Thymus (tissue), 11 donors: ENCODE data around the gene YIPF6. TPM values are rescaled to one million over a fixed set of nuclear protein-coding genes. Genes with fewer than 3 reads are reported as not detected.
A peak's percentile ranks its signal among the peaks of the same experiment; 100 is the strongest.
"Not testable (repeated sequence)": the region's sequence is repeated elsewhere in the genome, so short reads cannot be mapped to it uniquely, and the experiment has no call there.

Experiments used
- DNase-seq, 9 donors: peaks; one replicate each; pipeline ENCODE4 v3.0.0-alpha.2; 2013; ENCODE audit warnings: low spot score in 9 of 9, low read depth in 6 of 9, missing footprints in 1 of 9
- H3K27ac ChIP-seq, 2 donors: one replicate each; pipeline ENCODE4 v1.5.1; 2013; ENCODE audit warnings: control low read depth in 1 of 2, low read depth in 1 of 2, low read length in 1 of 2, mild to moderate bottlenecking in 1 of 2, moderate library complexity in 1 of 2
- H3K27me3 ChIP-seq, 2 donors: one replicate each; pipeline ENCODE4 v1.5.1; 2013; ENCODE audit warnings: low read length in 1 of 2; ENCODE audit not compliant: control insufficient read depth in 2 of 2, insufficient read depth in 1 of 2
- H3K36me3 ChIP-seq, 2 donors: one replicate each; pipeline ENCODE4 v1.5.1; 2013; ENCODE audit warnings: low read length in 1 of 2, mild to moderate bottlenecking in 1 of 2, moderate library complexity in 1 of 2; ENCODE audit not compliant: control insufficient read depth in 2 of 2, insufficient read depth in 2 of 2
- H3K4me1 ChIP-seq, 2 donors: one replicate each; pipeline ENCODE4 v1.5.1; 2013; ENCODE audit warnings: low read length in 2 of 2; ENCODE audit not compliant: control insufficient read depth in 2 of 2, insufficient read depth in 2 of 2
- H3K4me3 ChIP-seq, 2 donors: one replicate each; pipeline ENCODE4 v1.5.1; 2013; ENCODE audit warnings: low read length in 2 of 2, control low read depth in 1 of 2, mild to moderate bottlenecking in 1 of 2
- H3K9me3 ChIP-seq, 2 donors: one replicate each; pipeline ENCODE4 v1.5.1; 2013; ENCODE audit warnings: low read length in 1 of 2, mild to moderate bottlenecking in 1 of 2; ENCODE audit not compliant: control insufficient read depth in 2 of 2, insufficient read depth in 1 of 2
- WGBS: extraction: QIAGEN DNeasy Blood & Tissue Kit; methylation state at CpG from one replicate; pipeline ENCODE4 v1.1.7; 2013; 5-methylcytosine and 5-hydroxymethylcytosine counted together
- polyA plus RNA-seq: library from polyadenylated mRNA; stranded (reverse); fragments of 200-250 nt; gene quantifications from one replicate; pipeline ENCODE4 v1.2.3, GENCODE V29; 2013
- total RNA-seq: library from RNA; stranded (reverse); fragments of 120-200 nt; gene quantifications from one replicate; pipeline ENCODE4 v1.2.4, GENCODE V29; 2013
- donor health status: healthy.

The YIPF6 gene
- total and polyA plus RNA-seq, 2 donors, result 7.3 to 13.4 TPM

DNA sequence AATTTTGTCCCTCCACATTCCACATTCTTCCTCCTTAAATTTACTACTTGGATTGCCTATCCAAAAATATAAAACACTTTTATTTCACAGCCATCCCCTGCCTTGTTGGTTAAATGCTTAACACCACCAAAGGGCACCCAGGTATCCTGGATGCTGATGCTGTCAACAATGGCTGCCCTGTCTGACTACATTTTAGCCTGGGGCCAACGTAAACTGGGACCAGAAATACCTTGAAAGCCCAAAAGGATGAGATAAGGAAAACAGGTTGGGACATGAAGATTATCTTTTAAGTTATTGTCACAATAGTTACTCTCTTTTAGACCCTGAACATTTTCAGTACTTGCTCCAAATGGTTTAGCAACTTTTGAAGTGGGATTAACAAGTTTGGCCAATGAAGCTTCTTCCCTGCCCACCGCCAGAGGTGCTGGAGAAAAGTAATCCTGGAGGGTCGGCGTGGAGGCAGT, 775 bp upstream of the YIPF6 start:
- DNase-seq, result peak in 3 of 9 donors; percentile 8 to 15 (median 13)
- WGBS, result under 1% methylated on average over 4 of the region's 4 CpGs
- Histone ChIP-seq H3K27ac (peak overlapping the region; percentile 73 to 84), H3K4me1 (no peaks in the 10 kb centered on the region), H3K4me3 (peak overlapping the region; percentile 71 to 76), H3K36me3 (no peaks in the 10 kb centered on the region), H3K27me3 (no peaks in the 10 kb centered on the region), H3K9me3 (no peaks in the 10 kb centered on the region)

DNA sequence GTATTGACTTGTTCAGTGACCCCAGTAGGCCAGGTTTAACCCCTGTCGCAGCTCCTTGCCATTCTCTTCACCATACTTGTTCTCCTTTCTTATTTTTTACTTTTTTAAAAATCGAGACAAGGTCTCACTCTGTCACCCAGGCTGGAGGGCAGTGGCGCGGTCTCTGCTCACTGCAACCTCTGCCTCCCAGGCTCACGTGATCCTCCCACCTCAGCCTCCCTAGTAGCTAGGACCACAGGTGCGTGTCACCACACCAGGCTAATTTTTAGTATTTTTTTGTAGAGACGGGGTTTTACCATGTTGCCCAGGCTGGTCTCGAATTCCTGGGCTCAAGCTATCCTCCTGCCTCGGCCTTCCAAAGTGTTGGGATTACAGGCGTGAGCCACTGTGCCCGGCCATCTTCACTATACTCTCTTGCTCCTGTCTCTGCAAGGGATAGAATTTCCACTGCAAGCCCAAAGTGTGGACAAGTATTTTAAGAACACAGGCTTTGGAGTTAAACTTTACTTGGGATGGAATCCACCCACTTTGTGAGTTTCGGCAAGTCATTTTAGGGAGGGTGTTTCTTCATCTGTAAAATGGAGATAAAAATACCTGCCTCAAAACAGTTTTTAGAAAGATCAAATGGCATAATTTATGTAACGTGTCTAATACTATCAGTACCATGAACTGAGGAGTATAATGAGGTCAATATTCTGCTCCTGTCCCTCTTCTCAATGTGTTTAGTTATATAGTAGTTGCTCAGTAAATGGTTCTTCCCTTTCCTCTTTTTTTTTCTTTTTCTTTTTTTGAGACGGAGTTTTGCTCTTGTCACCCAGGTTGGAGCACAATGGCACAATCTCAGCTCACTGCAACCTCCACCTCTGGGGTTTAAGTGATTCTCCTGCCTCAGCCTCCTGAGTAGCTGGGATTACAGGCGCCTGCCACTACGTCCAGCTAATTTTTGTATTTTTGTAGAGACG, 973 bp downstream of the YIPF6 start:
- WGBS, result 82% methylated on average over 17 of the region's 17 CpGs
- no peaks in the 10 kb centered on the region for H3K9me3 ChIP-seq

DNA sequence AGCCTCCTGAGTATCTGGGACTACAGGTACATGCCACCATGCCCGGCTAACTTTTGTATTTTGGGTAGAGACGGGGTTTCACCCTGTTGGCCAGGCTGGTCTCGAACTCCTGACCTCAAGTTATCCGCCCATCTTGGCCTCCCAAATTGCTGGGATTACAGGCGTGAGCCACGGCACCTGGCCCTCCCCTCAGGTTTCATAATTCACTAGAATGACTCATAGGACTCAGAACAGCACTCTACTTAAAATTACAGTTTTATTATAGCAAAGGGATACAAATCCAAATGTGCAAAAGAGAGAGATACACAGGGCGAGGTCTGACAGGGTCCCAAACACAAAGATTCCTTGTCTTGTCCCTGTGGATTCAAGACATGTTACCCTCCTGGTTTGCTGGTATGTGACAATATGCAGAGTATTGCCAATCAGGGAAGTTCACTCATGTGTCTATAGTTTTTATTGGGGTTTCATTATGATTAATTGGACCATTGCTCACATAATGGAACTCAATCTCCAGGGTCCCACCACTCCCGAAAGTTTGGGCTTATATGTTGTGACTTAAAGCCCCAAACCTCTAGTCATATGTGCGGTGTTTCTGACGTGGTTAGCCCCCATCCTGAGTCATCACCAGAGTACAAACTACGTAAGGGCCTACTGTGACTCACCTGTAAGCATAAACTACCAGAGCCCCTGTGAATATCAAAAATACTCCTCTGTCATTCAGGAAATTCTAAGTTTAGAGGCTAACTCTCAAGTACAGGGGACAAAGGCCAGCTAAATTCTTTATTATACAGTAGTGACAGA, 5.2 kb downstream of the YIPF6 start:
- 93% methylated on average over 11 of the region's 11 CpGs for WGBS
- Histone ChIP-seq H3K36me3 (peaks cover 0 to 3% of the 10 kb centered on the region in 2 donors), H3K4me1 (no peaks in the 10 kb centered on the region), H3K27me3 (no peaks in the 10 kb centered on the region), H3K27ac (no peak overlapping the region), H3K9me3 (no peaks in the 10 kb centered on the region), H3K4me3 (no peak overlapping the region)
- DNase-seq, result no peak

More for the DNA sequence above, 973 bp downstream of the YIPF6 start:
- no peaks in the 10 kb centered on the region for H3K36me3 ChIP-seq
- no peaks in the 10 kb centered on the region for H3K27me3 ChIP-seq
- H3K4me1 ChIP-seq, result no peaks in the 10 kb centered on the region
- peak overlapping the region; percentile 71 to 76 for H3K4me3 ChIP-seq
- H3K27ac ChIP-seq, result no peak overlapping the region
- DNase-seq, result no peak

DNA sequence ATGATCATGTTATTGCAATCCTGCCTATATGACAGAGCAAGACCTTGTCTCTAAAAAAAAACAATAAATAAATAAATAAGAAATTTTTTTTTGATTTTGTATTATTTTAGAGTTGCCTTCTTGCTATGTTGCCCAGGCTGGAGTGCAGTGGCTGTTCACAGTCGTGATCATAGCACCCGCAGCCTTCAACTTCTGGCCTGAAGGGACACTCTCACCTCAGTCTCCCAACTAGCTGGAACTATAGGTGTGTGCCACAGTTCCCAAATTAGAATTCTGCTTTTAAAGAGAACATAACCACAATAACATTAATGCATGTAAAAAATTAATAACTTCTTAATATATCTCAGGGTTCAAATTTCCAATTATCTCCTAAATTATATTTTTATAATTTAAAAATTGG, 7.8 kb downstream of the YIPF6 start:
- Histone ChIP-seq H3K9me3 (no peaks in the 10 kb centered on the region), H3K27me3 (no peaks in the 10 kb centered on the region), H3K36me3 (peaks cover 0 to 3% of the 10 kb centered on the region in 2 donors), H3K4me1 (no peaks in the 10 kb centered on the region), H3K27ac (no peak overlapping the region), H3K4me3 (no peak overlapping the region)
- 100% methylated on average over 2 of the region's 2 CpGs for WGBS
- DNase-seq, result no peak

DNA sequence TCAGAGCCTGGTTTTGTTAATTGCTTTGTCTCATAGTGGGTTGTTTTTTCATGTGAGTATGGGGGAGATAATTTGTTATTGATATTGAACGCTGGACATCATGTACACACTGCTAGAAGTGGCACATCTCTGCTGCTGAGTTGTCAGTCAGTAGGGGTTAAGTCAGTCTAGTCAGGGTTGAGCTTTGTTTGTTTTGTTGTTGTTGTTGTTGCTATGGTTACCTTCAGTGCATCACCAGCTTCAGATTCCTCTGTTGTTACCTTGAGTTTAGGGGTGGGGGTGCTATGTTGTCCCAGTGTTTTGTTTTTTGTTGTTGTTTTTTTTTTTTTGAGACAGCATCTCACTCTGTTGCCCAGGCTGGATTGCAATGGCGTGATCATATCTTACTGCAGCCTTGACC, 9.9 kb downstream of the YIPF6 start:
- H3K9me3 ChIP-seq, result no peaks in the 10 kb centered on the region
- no peak overlapping the region for H3K27ac ChIP-seq
- 99% methylated on average over 2 of the region's 2 CpGs for WGBS

DNA sequence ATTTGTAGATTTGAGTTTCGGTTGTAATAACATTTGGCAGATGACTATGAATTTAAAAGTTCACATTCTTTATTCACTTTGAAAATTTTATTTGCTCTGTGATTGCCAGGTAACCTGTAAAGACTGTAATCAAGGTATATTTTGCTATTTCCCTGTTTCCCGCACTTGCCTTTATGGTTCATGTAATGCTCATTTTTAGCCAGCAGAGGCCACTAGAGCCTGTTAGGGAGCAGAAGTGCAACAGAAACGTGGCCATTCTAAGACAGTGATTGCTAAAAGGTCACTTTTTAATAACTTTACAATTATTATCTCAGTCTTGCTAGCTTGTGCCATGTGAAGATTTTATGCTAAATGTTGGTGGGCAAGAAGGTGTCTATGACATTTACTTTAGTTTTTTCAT, 12.4 kb downstream of the YIPF6 start:
- Histone ChIP-seq H3K27me3 (no peaks in the 10 kb centered on the region), H3K4me3 (no peak overlapping the region), H3K9me3 (no peaks in the 10 kb centered on the region), H3K36me3 (peaks cover 0 to 7% of the 10 kb centered on the region in 2 donors), H3K27ac (no peak overlapping the region), H3K4me1 (no peaks in the 10 kb centered on the region)
- DNase-seq, result peak in 4 of 9 donors; percentile 13 to 59 (median 35)
- 63% methylated on average over 3 of the region's 3 CpGs for WGBS

More for the DNA sequence above, 9.9 kb downstream of the YIPF6 start:
- Histone ChIP-seq H3K4me1 (no peaks in the 10 kb centered on the region), H3K27me3 (no peaks in the 10 kb centered on the region), H3K4me3 (no peak overlapping the region), H3K36me3 (peaks cover 0 to 3% of the 10 kb centered on the region in 2 donors)
- no peak for DNase-seq

DNA sequence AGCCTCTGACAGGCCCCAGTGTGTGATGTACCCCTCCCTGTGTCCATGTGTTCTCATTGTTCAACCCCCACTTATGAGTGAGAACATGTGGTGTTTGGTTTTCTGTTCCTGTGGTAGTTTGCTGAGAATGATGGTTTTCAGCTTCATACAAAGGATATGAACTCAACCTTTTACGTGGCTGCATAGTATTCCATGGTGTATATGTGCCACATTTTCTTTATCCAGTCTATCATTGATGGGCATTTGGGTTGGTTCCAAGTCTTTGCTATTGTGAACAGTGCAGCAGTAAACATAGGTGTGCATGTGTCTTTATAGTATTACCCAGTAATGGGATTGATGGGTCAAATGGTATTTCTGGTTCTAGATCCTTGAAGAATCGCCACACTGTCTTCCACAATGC, 25.8 kb downstream of the YIPF6 start:
- WGBS, result 100% methylated on average over 2 of the region's 2 CpGs

DNA sequence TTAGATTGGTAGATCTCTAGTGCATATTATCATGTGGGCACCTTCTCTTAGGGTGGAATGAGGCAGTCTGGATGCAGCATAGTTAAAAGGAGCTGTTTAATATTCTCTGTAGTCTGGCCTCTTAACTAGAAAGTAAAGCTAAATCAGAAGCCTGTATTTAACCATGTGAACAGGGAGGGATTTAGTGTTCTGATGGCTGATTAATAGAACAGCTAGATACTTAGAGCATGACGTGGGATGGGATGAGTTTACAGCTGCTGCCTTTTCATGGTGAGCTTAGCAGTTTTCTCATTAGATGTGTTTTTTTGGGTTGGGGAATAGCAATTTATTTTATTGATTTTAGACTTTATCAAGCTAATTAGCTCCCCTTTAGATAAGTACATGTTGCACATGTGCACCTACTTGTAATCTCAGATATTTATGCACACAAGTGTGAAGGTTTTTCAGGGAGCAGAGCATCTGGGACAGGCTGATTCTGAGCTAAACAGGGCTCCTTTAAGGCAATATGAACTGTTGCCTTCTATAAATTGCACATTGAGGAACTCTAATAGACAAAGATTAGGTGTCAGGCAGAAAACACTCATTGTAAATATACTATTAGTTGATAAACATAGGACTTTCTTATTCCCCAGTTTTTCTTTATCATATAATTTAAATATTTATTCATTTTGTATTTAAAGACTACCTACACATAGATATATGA, 34.1 kb downstream of the YIPF6 start:
- no peaks in the 10 kb centered on the region for H3K27me3 ChIP-seq
- 100% methylated on average over 1 of the region's 1 CpG for WGBS
- no peaks in the 10 kb centered on the region for H3K4me1 ChIP-seq
- H3K27ac ChIP-seq, result no peak overlapping the region
- H3K9me3 ChIP-seq, result no peaks in the 10 kb centered on the region
- H3K4me3 ChIP-seq, result no peak overlapping the region
- H3K36me3 ChIP-seq, result peaks cover 0 to 5% of the 10 kb centered on the region in 2 donors
- no peak for DNase-seq

More for the DNA sequence above, 25.8 kb downstream of the YIPF6 start:
- peaks cover 9 to 16% of the 10 kb centered on the region in 2 donors for H3K36me3 ChIP-seq
- not testable (repeated sequence) for H3K4me3 ChIP-seq, DNase-seq, H3K4me1 ChIP-seq, H3K27ac ChIP-seq, H3K9me3 ChIP-seq, H3K27me3 ChIP-seq
